ENCODE results near the gene REEP6. TPM values are rescaled to one million over a fixed set of nuclear protein-coding genes. Genes with fewer than 3 reads are reported as not detected.
"Not testable (repeated sequence)": the region's sequence is repeated elsewhere in the genome, so short reads cannot be mapped to it uniquely, and the experiment has no call there.

The REEP6 gene
- total and polyA plus RNA-seq, 4 donors = 3.3 to 13.3 (median 8.8) TPM

DNA sequence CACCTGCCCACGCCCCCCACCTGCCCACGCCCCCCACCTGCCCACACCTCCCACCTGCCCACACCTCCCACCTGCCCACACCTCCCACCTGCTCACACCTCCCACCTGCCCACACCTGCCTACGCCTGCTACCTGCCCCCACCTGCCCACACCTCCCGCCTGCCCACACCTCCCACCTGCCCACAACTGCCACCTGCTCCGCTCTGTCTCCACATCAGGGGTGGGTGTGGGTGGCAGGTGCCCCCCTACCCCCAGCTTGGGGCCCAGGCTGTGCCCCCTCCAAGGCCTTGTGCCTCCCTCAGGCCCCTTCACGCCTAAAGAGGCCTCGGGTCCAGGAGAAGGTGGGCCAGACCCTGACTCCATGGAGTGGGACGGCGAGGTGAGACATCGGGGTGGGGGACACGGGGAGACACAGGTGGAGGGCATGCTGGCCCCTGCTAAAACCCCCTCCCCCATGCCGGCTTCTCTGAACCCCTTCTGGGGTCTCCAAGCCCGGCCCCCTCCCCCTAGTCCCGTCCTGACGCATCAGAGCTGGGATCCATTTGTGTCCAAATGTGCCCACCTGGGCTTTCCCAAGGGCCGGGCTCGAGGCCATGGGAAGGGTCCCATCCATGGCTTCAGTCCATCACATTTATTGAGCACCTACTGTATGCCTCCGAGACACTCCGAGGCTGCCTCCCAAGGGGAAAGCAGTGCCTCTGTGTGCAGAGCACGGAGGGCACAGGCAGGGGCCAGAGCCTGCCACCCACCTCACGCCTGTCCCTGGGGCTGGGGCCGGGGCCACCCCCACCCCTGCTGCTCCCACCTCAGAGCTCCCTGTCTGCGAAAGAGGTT is 37.8 kb downstream of the REEP6 start:
- 84% methylated on average over 19 of the region's 23 CpGs for WGBS (ENCODE audit: insufficient coverage)
- Histone ChIP-seq H3K27ac (ENCODE audit: low read depth, low read length) (no peak overlapping the region), H3K27me3 (ENCODE audit: control insufficient read depth, insufficient read depth, low read length) (peaks cover 11% of the 10 kb centered on the region), H3K9me3 (ENCODE audit: control insufficient read depth, insufficient read depth, low read length) (no peaks in the 10 kb centered on the region), H3K4me3 (ENCODE audit: low read depth, low read length) (no peak overlapping the region), H3K4me1 (ENCODE audit: control insufficient read depth, insufficient read depth, low read length) (peaks cover 10% of the 10 kb centered on the region), H3K36me3 (ENCODE audit: control insufficient read depth, insufficient read depth, low read length) (peaks cover 53% of the 10 kb centered on the region)
- DNase-seq (ENCODE audit: low read depth in 4 of 6, low spot score in 6 of 6) = no peak

DNA sequence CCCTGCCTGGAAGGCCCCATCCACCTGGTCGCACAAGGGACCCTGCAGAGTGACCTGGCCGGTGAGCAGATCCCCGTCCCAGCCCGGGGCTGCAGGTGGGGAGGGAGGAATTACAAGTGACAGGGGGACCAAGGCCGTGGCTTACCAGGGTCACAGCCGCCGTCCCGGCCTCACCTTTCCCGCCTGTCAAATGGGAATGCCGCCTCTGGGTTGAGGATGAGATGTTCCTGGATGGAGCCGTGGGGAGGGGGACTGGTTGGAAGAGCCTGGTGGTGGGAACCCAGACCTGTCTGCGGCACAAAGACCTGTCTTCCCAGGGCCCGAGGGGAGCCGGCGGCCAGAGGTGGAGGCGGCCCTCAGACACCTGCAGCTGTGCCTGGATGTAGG is 38.4 kb downstream of the REEP6 start:
- no peaks in the 10 kb centered on the region for H3K9me3 ChIP-seq (ENCODE audit: control insufficient read depth, insufficient read depth, low read length)
- peaks cover 10% of the 10 kb centered on the region for H3K27me3 ChIP-seq (ENCODE audit: control insufficient read depth, insufficient read depth, low read length)
- peaks cover 7% of the 10 kb centered on the region for H3K4me1 ChIP-seq (ENCODE audit: control insufficient read depth, insufficient read depth, low read length)
- H3K4me3 ChIP-seq (ENCODE audit: low read depth, low read length) = no peak overlapping the region
- H3K36me3 ChIP-seq (ENCODE audit: control insufficient read depth, insufficient read depth, low read length) = peaks cover 54% of the 10 kb centered on the region
- DNase-seq (ENCODE audit: low read depth in 4 of 6, low spot score in 6 of 6) = no peak
- H3K27ac ChIP-seq (ENCODE audit: low read depth, low read length) = no peak overlapping the region
- 82% methylated on average over 13 of the region's 16 CpGs for WGBS (ENCODE audit: insufficient coverage)

DNA sequence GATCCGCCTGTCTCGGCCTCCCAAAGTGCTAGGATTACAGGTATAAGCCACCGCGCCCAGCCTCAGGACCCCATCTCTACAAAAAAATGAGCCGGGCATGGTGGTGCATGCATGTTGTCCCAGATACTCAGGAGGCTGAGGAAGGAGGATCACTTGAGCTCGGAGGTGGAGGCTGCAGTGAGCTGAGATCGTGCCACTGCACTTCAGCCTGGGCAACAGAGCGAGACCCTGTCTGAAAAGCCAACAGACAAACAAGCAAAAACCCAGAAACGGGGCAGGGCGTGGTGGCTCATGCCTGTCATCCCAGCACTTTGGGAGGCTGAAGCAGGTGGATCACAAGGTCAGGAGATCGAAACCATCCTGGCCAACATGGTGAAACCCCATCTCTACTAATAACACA is 39.9 kb downstream of the REEP6 start:
- not testable (repeated sequence) for H3K27me3 ChIP-seq (ENCODE audit: control insufficient read depth, insufficient read depth, low read length); H3K27ac ChIP-seq (ENCODE audit: low read depth, low read length); H3K9me3 ChIP-seq (ENCODE audit: control insufficient read depth, insufficient read depth, low read length); H3K4me3 ChIP-seq (ENCODE audit: low read depth, low read length); H3K4me1 ChIP-seq (ENCODE audit: control insufficient read depth, insufficient read depth, low read length); DNase-seq (ENCODE audit: low read depth in 4 of 6, low spot score in 6 of 6)
- WGBS (ENCODE audit: insufficient coverage) = 97% methylated on average over 8 of the region's 11 CpGs
- peaks cover 55% of the 10 kb centered on the region for H3K36me3 ChIP-seq (ENCODE audit: control insufficient read depth, insufficient read depth, low read length)

- Histone ChIP-seq H3K36me3 (ENCODE audit: control insufficient read depth, insufficient read depth, low read length) (peaks cover 48% of the 10 kb centered on the region), H3K9me3 (ENCODE audit: control insufficient read depth, insufficient read depth, low read length) (no peaks in the 10 kb centered on the region), H3K4me3 (ENCODE audit: low read depth, low read length) (no peak overlapping the region), H3K27ac (ENCODE audit: low read depth, low read length) (no peak overlapping the region), H3K4me1 (ENCODE audit: control insufficient read depth, insufficient read depth, low read length) (no peaks in the 10 kb centered on the region), H3K27me3 (ENCODE audit: control insufficient read depth, insufficient read depth, low read length) (no peaks in the 10 kb centered on the region)
- DNase-seq (ENCODE audit: low read depth in 4 of 6, low spot score in 6 of 6) = no peak
- 82% methylated on average over 11 of the region's 11 CpGs for WGBS (ENCODE audit: insufficient coverage)
Measured at GRCh38 chr19:1531587-1531986, 40.6 kb downstream of the REEP6 start.

DNA sequence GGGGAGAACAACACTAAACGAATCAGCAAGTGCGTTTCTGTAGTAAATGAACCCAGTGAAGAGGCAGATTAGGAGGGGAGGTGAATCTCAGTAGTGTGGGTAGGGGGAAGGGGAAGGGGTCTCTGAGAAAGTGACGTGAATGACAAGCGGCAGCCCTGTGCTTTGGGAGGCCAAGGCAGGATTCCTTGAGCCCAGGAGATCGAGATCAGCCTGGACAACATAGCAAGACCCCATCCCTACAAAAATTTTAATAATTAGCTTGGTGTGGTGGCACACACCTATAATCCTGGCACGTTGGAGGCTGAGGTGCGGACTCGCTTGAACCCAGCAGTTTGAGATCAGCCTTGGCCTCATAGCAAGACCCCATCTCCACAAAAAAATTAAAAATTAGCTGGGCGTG is 41.0 kb downstream of the REEP6 start:
- H3K27me3 ChIP-seq (ENCODE audit: control insufficient read depth, insufficient read depth, low read length) = no peaks in the 10 kb centered on the region
- H3K27ac ChIP-seq (ENCODE audit: low read depth, low read length) = no peak overlapping the region
- peaks cover 44% of the 10 kb centered on the region for H3K36me3 ChIP-seq (ENCODE audit: control insufficient read depth, insufficient read depth, low read length)
- no peaks in the 10 kb centered on the region for H3K4me1 ChIP-seq (ENCODE audit: control insufficient read depth, insufficient read depth, low read length)
- no peak overlapping the region for H3K4me3 ChIP-seq (ENCODE audit: low read depth, low read length)
- WGBS (ENCODE audit: insufficient coverage) = 80% methylated on average over 4 of the region's 9 CpGs
- H3K9me3 ChIP-seq (ENCODE audit: control insufficient read depth, insufficient read depth, low read length) = no peaks in the 10 kb centered on the region
- DNase-seq (ENCODE audit: low read depth in 4 of 6, low spot score in 6 of 6) = no peak

DNA sequence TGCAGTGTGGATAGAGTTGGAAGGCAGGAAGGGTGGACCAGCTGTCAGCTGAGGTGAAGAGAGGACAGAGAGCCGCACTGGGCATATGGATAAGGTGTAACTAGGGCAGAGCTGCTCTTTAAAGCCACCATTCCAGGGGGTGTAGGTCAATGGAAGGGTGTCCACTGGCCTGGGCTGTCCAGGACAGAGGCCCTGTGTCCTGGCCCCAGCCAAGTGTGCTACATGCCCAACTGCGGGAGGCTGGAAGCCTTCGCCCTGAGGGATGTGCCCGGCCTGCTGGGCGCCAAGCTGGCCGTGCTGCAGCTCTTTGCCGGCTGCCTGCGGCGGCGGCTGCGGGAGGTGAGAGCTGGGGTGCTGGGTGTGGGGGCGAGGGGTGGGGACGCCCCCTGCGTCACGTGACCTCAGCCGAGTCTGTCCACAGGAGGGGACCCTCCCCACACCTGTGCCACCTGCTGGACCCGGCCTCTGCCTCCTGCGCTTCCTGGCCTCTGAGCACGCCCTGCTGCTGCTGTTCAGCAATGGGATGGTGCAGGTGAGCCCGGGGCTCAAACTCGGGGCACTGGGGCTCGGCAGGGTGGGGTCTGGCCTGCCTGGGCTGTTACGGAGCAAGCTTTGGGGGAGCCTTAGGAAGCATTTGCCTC is 42.6 kb downstream of the REEP6 start:
- Histone ChIP-seq H3K4me3 (ENCODE audit: low read depth, low read length) (no peak overlapping the region), H3K27me3 (ENCODE audit: control insufficient read depth, insufficient read depth, low read length) (no peaks in the 10 kb centered on the region), H3K27ac (ENCODE audit: low read depth, low read length) (no peak overlapping the region), H3K36me3 (ENCODE audit: control insufficient read depth, insufficient read depth, low read length) (peaks cover 36% of the 10 kb centered on the region), H3K4me1 (ENCODE audit: control insufficient read depth, insufficient read depth, low read length) (peaks cover 3% of the 10 kb centered on the region), H3K9me3 (ENCODE audit: control insufficient read depth, insufficient read depth, low read length) (no peaks in the 10 kb centered on the region)
- DNase-seq (ENCODE audit: low read depth in 4 of 6, low spot score in 6 of 6) = no peak
- 65% methylated on average over 18 of the region's 23 CpGs for WGBS (ENCODE audit: insufficient coverage)

- Histone ChIP-seq H3K27me3 (ENCODE audit: control insufficient read depth, insufficient read depth, low read length) (no peaks in the 10 kb centered on the region), H3K27ac (ENCODE audit: low read depth, low read length) (no peak overlapping the region), H3K4me3 (ENCODE audit: low read depth, low read length) (no peak overlapping the region), H3K9me3 (ENCODE audit: control insufficient read depth, insufficient read depth, low read length) (no peaks in the 10 kb centered on the region), H3K36me3 (ENCODE audit: control insufficient read depth, insufficient read depth, low read length) (peaks cover 22% of the 10 kb centered on the region), H3K4me1 (ENCODE audit: control insufficient read depth, insufficient read depth, low read length) (peaks cover 8% of the 10 kb centered on the region)
- WGBS (ENCODE audit: insufficient coverage) = 83% methylated on average over 14 of the region's 14 CpGs
- no peak for DNase-seq (ENCODE audit: low read depth in 4 of 6, low spot score in 6 of 6)
Measured at GRCh38 chr19:1534972-1535371, 44.0 kb downstream of the REEP6 start.

DNA sequence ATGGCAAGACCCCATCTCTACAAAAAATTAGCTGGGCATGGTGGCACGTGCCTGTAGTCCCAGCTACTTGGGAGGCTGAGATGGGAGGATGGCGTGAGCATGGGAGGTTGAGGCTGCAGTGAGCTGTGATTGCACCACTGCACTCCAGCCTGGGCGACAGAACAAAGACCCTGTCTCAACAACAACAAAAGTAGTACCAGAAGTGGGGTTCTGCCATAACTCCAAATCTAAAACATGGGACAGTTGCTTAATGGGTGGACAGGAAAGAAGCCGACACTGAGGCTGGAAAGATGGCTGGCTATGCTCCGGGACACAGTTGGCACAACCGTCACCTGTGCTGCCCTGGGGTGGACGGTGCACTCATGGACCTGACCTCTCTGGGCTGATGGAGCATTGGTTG is 44.7 kb downstream of the REEP6 start:
- peaks cover 13% of the 10 kb centered on the region for H3K4me1 ChIP-seq (ENCODE audit: control insufficient read depth, insufficient read depth, low read length)
- not testable (repeated sequence) for H3K27ac ChIP-seq (ENCODE audit: low read depth, low read length); H3K9me3 ChIP-seq (ENCODE audit: control insufficient read depth, insufficient read depth, low read length); H3K4me3 ChIP-seq (ENCODE audit: low read depth, low read length); H3K27me3 ChIP-seq (ENCODE audit: control insufficient read depth, insufficient read depth, low read length); DNase-seq (ENCODE audit: low read depth in 4 of 6, low spot score in 6 of 6)
- 96% methylated on average over 5 of the region's 7 CpGs for WGBS (ENCODE audit: insufficient coverage)
- peaks cover 18% of the 10 kb centered on the region for H3K36me3 ChIP-seq (ENCODE audit: control insufficient read depth, insufficient read depth, low read length)

DNA sequence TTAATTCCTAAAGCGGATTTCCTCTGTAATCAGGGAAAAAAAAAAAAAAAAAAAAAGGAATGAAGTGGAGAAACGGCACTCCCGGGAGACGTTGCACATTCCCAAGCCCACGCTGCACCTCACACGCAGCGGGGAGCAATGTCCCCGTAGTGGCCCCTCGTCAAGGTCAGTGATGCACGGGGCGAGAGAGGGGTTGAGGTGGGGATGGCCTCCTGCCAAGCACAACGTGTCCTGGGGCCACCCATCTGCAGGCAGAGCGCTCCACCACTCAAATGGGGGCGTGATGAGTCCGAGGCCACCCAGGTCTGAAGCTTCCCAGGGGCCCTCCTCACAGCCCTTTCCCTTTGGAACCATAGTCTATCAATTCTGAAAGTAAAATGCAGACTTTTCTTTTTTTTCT is 48.0 kb downstream of the REEP6 start:
- no peaks in the 10 kb centered on the region for H3K27me3 ChIP-seq (ENCODE audit: control insufficient read depth, insufficient read depth, low read length)
- DNase-seq (ENCODE audit: low read depth in 4 of 6, low spot score in 6 of 6) = no peak
- 45% methylated on average over 11 of the region's 15 CpGs for WGBS (ENCODE audit: insufficient coverage)
- H3K9me3 ChIP-seq (ENCODE audit: control insufficient read depth, insufficient read depth, low read length) = no peaks in the 10 kb centered on the region
- no peak overlapping the region for H3K27ac ChIP-seq (ENCODE audit: low read depth, low read length)
- no peak overlapping the region for H3K4me3 ChIP-seq (ENCODE audit: low read depth, low read length)
- H3K4me1 ChIP-seq (ENCODE audit: control insufficient read depth, insufficient read depth, low read length) = peaks cover 13% of the 10 kb centered on the region
- peaks cover 7% of the 10 kb centered on the region for H3K36me3 ChIP-seq (ENCODE audit: control insufficient read depth, insufficient read depth, low read length)

DNA sequence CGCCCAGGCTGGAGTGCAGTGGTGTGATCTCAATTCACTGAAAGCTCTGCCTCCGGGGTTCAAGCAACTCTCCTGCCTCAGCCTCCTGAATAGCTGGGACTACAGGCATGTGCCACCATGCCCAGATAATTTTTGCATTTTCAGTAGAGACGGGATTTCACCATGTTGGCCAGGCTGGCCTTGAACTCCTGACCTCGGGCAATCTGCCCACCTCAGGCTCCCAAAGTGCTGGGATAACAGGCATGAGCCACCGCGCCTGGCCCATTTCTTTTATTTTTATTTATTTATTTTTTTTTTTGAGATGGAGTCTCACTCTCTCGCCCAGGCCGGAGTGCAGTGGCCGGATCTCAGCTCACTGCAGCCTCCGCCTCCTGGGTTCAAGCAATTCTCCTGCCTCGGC is 48.8 kb downstream of the REEP6 start:
- H3K9me3 ChIP-seq (ENCODE audit: control insufficient read depth, insufficient read depth, low read length); H3K36me3 ChIP-seq (ENCODE audit: control insufficient read depth, insufficient read depth, low read length); H3K4me3 ChIP-seq (ENCODE audit: low read depth, low read length); H3K27me3 ChIP-seq (ENCODE audit: control insufficient read depth, insufficient read depth, low read length); H3K27ac ChIP-seq (ENCODE audit: low read depth, low read length); DNase-seq (ENCODE audit: low read depth in 4 of 6, low spot score in 6 of 6): not testable (repeated sequence)
- 90% methylated on average over 2 of the region's 11 CpGs for WGBS (ENCODE audit: insufficient coverage)
- H3K4me1 ChIP-seq (ENCODE audit: control insufficient read depth, insufficient read depth, low read length) = peaks cover 13% of the 10 kb centered on the region

All from spinal cord (tissue), 10 donors.